ENCODE results near the gene CREBRF.

The CREBRF gene

DNA sequence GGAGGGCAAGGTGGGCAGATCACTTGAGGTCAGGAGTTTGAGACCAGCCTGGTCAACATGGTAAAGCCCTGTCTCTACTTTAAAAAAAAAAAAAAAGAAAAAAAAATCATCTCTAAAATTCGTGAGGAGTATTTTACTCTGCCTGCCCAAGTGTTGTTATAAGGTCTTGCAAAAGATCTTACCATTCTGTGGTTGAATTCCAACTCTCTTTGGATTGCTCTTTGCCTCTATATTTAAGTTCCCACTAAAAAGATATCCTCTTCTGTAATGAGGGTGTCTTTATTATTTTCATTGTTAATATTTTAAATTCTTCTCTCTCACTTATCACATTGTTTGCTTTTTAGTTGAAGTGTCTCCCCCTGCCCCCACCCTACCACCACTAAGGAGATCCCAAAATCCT lies 33.4 kb downstream of the CREBRF start:
- Histone ChIP-seq H3K9me3 (ENCODE audit: control insufficient read depth, low read length) (no peaks in the 10 kb centered on the region), H3K36me3 (ENCODE audit: control insufficient read depth, insufficient read depth, low read length) (peaks cover 10% of the 10 kb centered on the region), H3K27ac (ENCODE audit: low read depth, low read length, severe bottlenecking) (no peak overlapping the region), H3K4me3 (ENCODE audit: extremely low read depth, insufficient read depth, low read length, poor library complexity, severe bottlenecking) (no peak overlapping the region), H3K4me1 (ENCODE audit: control insufficient read depth, insufficient read depth, low read length, poor library complexity, severe bottlenecking) (no peaks in the 10 kb centered on the region)
- no CpG with 5 or more reads among the region's 1 CpG for WGBS, 2 experiments (ENCODE audit: insufficient coverage in 2 of 2)

DNA sequence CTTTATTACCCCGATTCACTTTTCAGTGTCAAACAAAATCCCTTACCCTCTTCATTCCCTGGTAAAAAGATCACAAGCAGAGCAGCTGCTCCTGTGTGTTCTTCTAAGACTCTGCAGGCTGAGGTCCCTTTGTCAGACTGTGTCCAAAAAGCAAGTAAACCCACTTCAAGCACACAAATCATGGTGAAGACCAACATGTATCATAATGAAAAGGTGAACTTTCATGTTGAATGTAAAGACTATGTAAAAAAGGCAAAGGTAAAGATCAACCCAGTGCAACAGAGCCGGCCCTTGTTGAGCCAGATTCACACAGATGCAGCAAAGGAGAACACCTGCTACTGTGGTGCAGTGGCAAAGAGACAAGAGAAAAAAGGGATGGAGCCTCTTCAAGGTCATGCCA lies 34.5 kb downstream of the CREBRF start:
- Histone ChIP-seq H3K4me1 (ENCODE audit: control insufficient read depth, insufficient read depth, low read length, poor library complexity, severe bottlenecking) (no peaks in the 10 kb centered on the region), H3K4me3 (ENCODE audit: extremely low read depth, insufficient read depth, low read length, poor library complexity, severe bottlenecking) (no peak overlapping the region), H3K36me3 (ENCODE audit: control insufficient read depth, insufficient read depth, low read length) (peaks cover 10% of the 10 kb centered on the region), H3K9me3 (ENCODE audit: control insufficient read depth, low read length) (no peaks in the 10 kb centered on the region), H3K27ac (ENCODE audit: low read depth, low read length, severe bottlenecking) (no peak overlapping the region)
- WGBS, 2 experiments (ENCODE audit: insufficient coverage in 2 of 2), result 96 to 100% methylated on average over 2 of the region's 2 CpGs

- WGBS, 2 experiments (ENCODE audit: insufficient coverage in 2 of 2), result 77 to 90% methylated on average over 1 to 4 of the region's 5 CpGs
Observed at GRCh38 chr5:173091981-173092380, 35.8 kb downstream of the CREBRF start.

DNA sequence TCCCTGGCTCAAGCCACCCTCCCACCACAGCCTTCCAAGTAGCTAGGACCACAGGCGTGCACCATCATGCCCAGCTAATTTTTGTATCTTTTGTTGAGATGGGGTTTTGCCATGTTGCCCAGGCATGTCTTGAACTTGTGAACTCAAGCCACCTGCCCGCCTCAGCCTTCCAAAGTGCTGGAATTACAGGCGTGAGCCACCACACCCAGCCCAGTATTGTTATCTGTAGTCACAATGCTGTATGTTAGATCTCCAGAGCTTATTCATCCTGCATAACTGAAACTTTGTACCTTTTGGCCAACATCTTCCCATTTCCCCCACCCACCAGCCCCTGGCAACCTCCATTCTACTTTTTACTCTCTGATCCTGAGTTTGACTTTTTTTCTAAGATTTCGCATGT lies 37.5 kb downstream of the CREBRF start:
- Histone ChIP-seq H3K27ac (ENCODE audit: low read depth, low read length, severe bottlenecking) (no peak overlapping the region), H3K4me1 (ENCODE audit: control insufficient read depth, insufficient read depth, low read length, poor library complexity, severe bottlenecking) (no peaks in the 10 kb centered on the region), H3K9me3 (ENCODE audit: control insufficient read depth, low read length) (no peaks in the 10 kb centered on the region), H3K4me3 (ENCODE audit: extremely low read depth, insufficient read depth, low read length, poor library complexity, severe bottlenecking) (no peak overlapping the region), H3K36me3 (ENCODE audit: control insufficient read depth, insufficient read depth, low read length) (peaks cover 7% of the 10 kb centered on the region)
- WGBS, 2 experiments (ENCODE audit: insufficient coverage in 2 of 2), result 92 to 100% methylated on average over 2 to 4 of the region's 4 CpGs

More at GRCh38 chr5:173091981-173092380, 35.8 kb downstream of the CREBRF start:
- H3K4me3 ChIP-seq (ENCODE audit: extremely low read depth, insufficient read depth, low read length, poor library complexity, severe bottlenecking), result no peak overlapping the region
- H3K9me3 ChIP-seq (ENCODE audit: control insufficient read depth, low read length), result no peaks in the 10 kb centered on the region
- H3K27ac ChIP-seq (ENCODE audit: low read depth, low read length, severe bottlenecking), result no peak overlapping the region
- peaks cover 7% of the 10 kb centered on the region for H3K36me3 ChIP-seq (ENCODE audit: control insufficient read depth, insufficient read depth, low read length)
- H3K4me1 ChIP-seq (ENCODE audit: control insufficient read depth, insufficient read depth, low read length, poor library complexity, severe bottlenecking), result no peaks in the 10 kb centered on the region

DNA sequence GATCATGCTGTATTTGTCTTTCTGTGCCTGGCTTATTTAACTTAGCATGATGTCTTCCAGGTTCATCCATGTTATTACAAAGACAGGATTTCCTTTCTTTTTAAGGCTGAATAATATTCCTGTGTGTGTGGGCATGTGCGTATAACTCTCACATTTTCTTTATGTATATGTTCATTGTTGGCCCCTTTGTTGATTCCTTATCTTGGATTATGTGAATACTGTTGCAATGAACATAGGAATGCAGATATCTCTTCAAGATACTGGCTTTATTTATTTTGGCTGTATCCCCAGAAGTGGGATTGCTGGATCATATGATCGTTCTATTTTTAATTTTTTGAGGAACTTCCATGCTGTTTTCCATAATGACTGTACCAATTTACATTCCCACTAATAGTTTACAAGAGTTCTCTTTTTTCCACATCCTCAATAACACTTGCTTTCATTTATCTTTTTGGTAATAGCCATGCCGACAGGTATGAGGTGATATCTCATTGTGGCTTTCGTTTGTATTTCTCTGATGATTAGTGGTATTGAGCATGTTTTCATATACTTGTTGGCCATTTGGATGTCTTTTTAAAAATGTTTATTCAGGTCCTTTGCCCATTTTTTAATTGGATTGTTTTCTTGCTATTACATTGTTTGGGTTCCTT lies 38.0 kb downstream of the CREBRF start:
- peaks cover 7% of the 10 kb centered on the region for H3K36me3 ChIP-seq (ENCODE audit: control insufficient read depth, insufficient read depth, low read length)
- WGBS, 2 experiments (ENCODE audit: insufficient coverage in 2 of 2), result 100% methylated on average over 1 of the region's 4 CpGs

GRCh38 chr5:173098787-173099186 lies 42.6 kb downstream of the CREBRF start:
- Histone ChIP-seq H3K4me3 (ENCODE audit: extremely low read depth, insufficient read depth, low read length, poor library complexity, severe bottlenecking) (no peak overlapping the region), H3K4me1 (ENCODE audit: control insufficient read depth, insufficient read depth, low read length, poor library complexity, severe bottlenecking) (no peaks in the 10 kb centered on the region), H3K9me3 (ENCODE audit: control insufficient read depth, low read length) (no peaks in the 10 kb centered on the region), H3K27ac (ENCODE audit: low read depth, low read length, severe bottlenecking) (no peak overlapping the region), H3K36me3 (ENCODE audit: control insufficient read depth, insufficient read depth, low read length) (peaks cover 6% of the 10 kb centered on the region)

More for the DNA sequence above, 38.0 kb downstream of the CREBRF start:
- Histone ChIP-seq H3K4me1 (ENCODE audit: control insufficient read depth, insufficient read depth, low read length, poor library complexity, severe bottlenecking) (no peaks in the 10 kb centered on the region), H3K27ac (ENCODE audit: low read depth, low read length, severe bottlenecking) (no peak overlapping the region), H3K9me3 (ENCODE audit: control insufficient read depth, low read length) (no peaks in the 10 kb centered on the region), H3K4me3 (ENCODE audit: extremely low read depth, insufficient read depth, low read length, poor library complexity, severe bottlenecking) (no peak overlapping the region)

DNA sequence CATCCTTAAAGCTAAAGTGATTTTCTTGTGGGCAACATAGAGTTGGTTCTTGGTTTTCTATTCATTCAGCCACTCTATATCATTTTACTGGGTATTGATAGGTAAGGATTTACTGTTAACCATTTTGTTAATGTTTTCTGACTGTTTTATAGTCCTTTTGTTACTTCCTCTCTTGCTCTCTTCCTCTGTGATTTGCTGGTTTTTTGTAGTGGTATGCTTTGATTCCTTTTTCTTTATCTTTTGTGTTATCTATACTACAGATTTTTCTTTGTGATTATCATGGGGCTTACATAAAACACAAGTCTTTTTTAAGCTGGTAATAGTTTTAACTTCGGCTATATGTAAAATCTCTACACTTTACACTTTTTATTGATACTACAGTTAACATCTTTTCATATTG lies 43.3 kb downstream of the CREBRF start:
- H3K4me3 ChIP-seq (ENCODE audit: extremely low read depth, insufficient read depth, low read length, poor library complexity, severe bottlenecking), result no peak overlapping the region
- H3K36me3 ChIP-seq (ENCODE audit: control insufficient read depth, insufficient read depth, low read length), result peaks cover 6% of the 10 kb centered on the region
- H3K9me3 ChIP-seq (ENCODE audit: control insufficient read depth, low read length), result no peaks in the 10 kb centered on the region
- no CpG with 5 or more reads among the region's 1 CpG for WGBS, 2 experiments (ENCODE audit: insufficient coverage in 2 of 2)
- no peak overlapping the region for H3K27ac ChIP-seq (ENCODE audit: low read depth, low read length, severe bottlenecking)
- H3K4me1 ChIP-seq (ENCODE audit: control insufficient read depth, insufficient read depth, low read length, poor library complexity, severe bottlenecking), result no peaks in the 10 kb centered on the region

GRCh38 chr5:173101245-173101644 lies 45.1 kb downstream of the CREBRF start:
- H3K4me3 ChIP-seq (ENCODE audit: extremely low read depth, insufficient read depth, low read length, poor library complexity, severe bottlenecking), result no peak overlapping the region
- H3K4me1 ChIP-seq (ENCODE audit: control insufficient read depth, insufficient read depth, low read length, poor library complexity, severe bottlenecking), result no peaks in the 10 kb centered on the region
- peaks cover 6% of the 10 kb centered on the region for H3K36me3 ChIP-seq (ENCODE audit: control insufficient read depth, insufficient read depth, low read length)
- H3K27ac ChIP-seq (ENCODE audit: low read depth, low read length, severe bottlenecking), result no peak overlapping the region
- WGBS, 2 experiments (ENCODE audit: insufficient coverage in 2 of 2), result no CpG with 5 or more reads among the region's 2 CpGs
- no peaks in the 10 kb centered on the region for H3K9me3 ChIP-seq (ENCODE audit: control insufficient read depth, low read length)

GRCh38 chr5:173103411-173103810 lies 47.3 kb downstream of the CREBRF start:
- peaks cover 6% of the 10 kb centered on the region for H3K36me3 ChIP-seq (ENCODE audit: control insufficient read depth, insufficient read depth, low read length)
- H3K9me3 ChIP-seq (ENCODE audit: control insufficient read depth, low read length), result no peaks in the 10 kb centered on the region
- no peak overlapping the region for H3K4me3 ChIP-seq (ENCODE audit: extremely low read depth, insufficient read depth, low read length, poor library complexity, severe bottlenecking)
- WGBS, 2 experiments (ENCODE audit: insufficient coverage in 2 of 2), result 63 to 92% methylated on average over 1 of the region's 1 CpG
- no peaks in the 10 kb centered on the region for H3K4me1 ChIP-seq (ENCODE audit: control insufficient read depth, insufficient read depth, low read length, poor library complexity, severe bottlenecking)
- H3K27ac ChIP-seq (ENCODE audit: low read depth, low read length, severe bottlenecking), result no peak overlapping the region

- H3K27ac ChIP-seq (ENCODE audit: low read depth, low read length, severe bottlenecking), result no peak overlapping the region
- 43 to 55% methylated on average over 2 of the region's 3 CpGs for WGBS, 2 experiments (ENCODE audit: insufficient coverage in 2 of 2)
- H3K9me3 ChIP-seq (ENCODE audit: control insufficient read depth, low read length), result no peaks in the 10 kb centered on the region
- H3K4me3 ChIP-seq (ENCODE audit: extremely low read depth, insufficient read depth, low read length, poor library complexity, severe bottlenecking), result no peak overlapping the region
- no peaks in the 10 kb centered on the region for H3K4me1 ChIP-seq (ENCODE audit: control insufficient read depth, insufficient read depth, low read length, poor library complexity, severe bottlenecking)
- H3K36me3 ChIP-seq (ENCODE audit: control insufficient read depth, insufficient read depth, low read length), result peaks cover 17% of the 10 kb centered on the region
Observed at GRCh38 chr5:173108914-173109313, 52.8 kb downstream of the CREBRF start.

GRCh38 chr5:173114536-173114935 lies 58.4 kb downstream of the CREBRF start:
- Histone ChIP-seq H3K36me3 (ENCODE audit: control insufficient read depth, insufficient read depth, low read length) (peaks cover 23% of the 10 kb centered on the region), H3K9me3 (ENCODE audit: control insufficient read depth, low read length) (no peaks in the 10 kb centered on the region), H3K27ac (ENCODE audit: low read depth, low read length, severe bottlenecking) (no peak overlapping the region), H3K4me3 (ENCODE audit: extremely low read depth, insufficient read depth, low read length, poor library complexity, severe bottlenecking) (no peak overlapping the region), H3K4me1 (ENCODE audit: control insufficient read depth, insufficient read depth, low read length, poor library complexity, severe bottlenecking) (no peaks in the 10 kb centered on the region)
- WGBS, 2 experiments (ENCODE audit: insufficient coverage in 2 of 2), result 100% methylated on average over 1 of the region's 1 CpG
